ENCODE measurements around the gene CHMP1B. TPM values are rescaled to one million over a fixed set of nuclear protein-coding genes. Genes with fewer than 3 reads are reported as not detected.
A peak's percentile ranks its signal among the peaks of the same experiment; 100 is the strongest.

The CHMP1B gene
- total RNA-seq, 4 donors from 2014 or later = 75.4 to 99.5 (median 85.9) TPM

GRCh38 chr18:11872479-11873136, 21.4 kb downstream of the CHMP1B start:
- Histone ChIP-seq H3K27me3 (no peaks in the 10 kb centered on the region), H3K9me3 (no peaks in the 10 kb centered on the region), H3K27ac (no peak overlapping the region), H3K4me1 (no peaks in the 10 kb centered on the region), H3K36me3 (no peaks in the 10 kb centered on the region), H3K4me3 (replicated peaks in 1 of 3) (no peak overlapping the region)
- intact Hi-C loops (cut with DNase I) = loop anchor here (10.0 kb wide), 1 partner anchor 138 kb away; no protein-coding TSS in a partner anchor
- DNase-seq = peak; percentile 38 to 53
- WGBS, 2 donors = 70 to 78% methylated on average over 13 of the region's 13 CpGs
- peak in 4 of 6 experiments; percentile 42 to 64 (median 56) for TF ChIP-seq CTCF (IDR thresholded peaks at IDR 0.05)
- no peak for TF ChIP-seq POLR2A (IDR thresholded peaks at IDR 0.05)

- DNase-seq = peak; percentile 28 to 33
- Histone ChIP-seq H3K9me3 (no peaks in the 10 kb centered on the region), H3K4me1 (no peaks in the 10 kb centered on the region), H3K27ac (no peak overlapping the region), H3K27me3 (no peaks in the 10 kb centered on the region), H3K4me3 (replicated peaks in 1 of 3) (no peak overlapping the region), H3K36me3 (no peaks in the 10 kb centered on the region)
- TF ChIP-seq POLR2A (IDR thresholded peaks at IDR 0.05) = no peak
- no peak for TF ChIP-seq CTCF (IDR thresholded peaks at IDR 0.05)
- intact Hi-C loops (cut with DNase I) = loop anchor here (10.0 kb wide), 1 partner anchor 139 kb away; no protein-coding TSS in a partner anchor
- WGBS, 2 donors = 71 to 90% methylated on average over 12 of the region's 15 CpGs
Measured at GRCh38 chr18:11873670-11874340, 22.6 kb downstream of the CHMP1B start.

- intact Hi-C loops (cut with DNase I) = loop anchor here (10.0 kb wide), 1 partner anchor 140 kb away; no protein-coding TSS in a partner anchor
- Histone ChIP-seq H3K27me3 (no peaks in the 10 kb centered on the region), H3K9me3 (no peaks in the 10 kb centered on the region), H3K27ac (no peak overlapping the region), H3K4me1 (no peaks in the 10 kb centered on the region), H3K4me3 (replicated peaks in 1 of 3) (no peak overlapping the region), H3K36me3 (no peaks in the 10 kb centered on the region)
- TF ChIP-seq POLR2A (IDR thresholded peaks at IDR 0.05) = no peak
- TF ChIP-seq CTCF (IDR thresholded peaks at IDR 0.05) = no peak
- WGBS, 2 donors = 84 to 90% methylated on average over 7 to 8 of the region's 8 CpGs
- no peak for DNase-seq
Measured at GRCh38 chr18:11874676-11875075, 23.5 kb downstream of the CHMP1B start.

- 83% methylated on average over 10 of the region's 10 CpGs for WGBS, 2 donors
- H3K27me3 ChIP-seq = no peaks in the 10 kb centered on the region
Measured at GRCh38 chr18:11877497-11878135, 26.4 kb downstream of the CHMP1B start.

More at GRCh38 chr18:11877497-11878135, 26.4 kb downstream of the CHMP1B start:
- no peak for DNase-seq
- H3K27ac ChIP-seq = no peak overlapping the region
- TF ChIP-seq CTCF (IDR thresholded peaks at IDR 0.05) (no peak), POLR2A (IDR thresholded peaks at IDR 0.05) (no peak)
- no peaks in the 10 kb centered on the region for H3K9me3 ChIP-seq
- no peak overlapping the region for H3K4me3 ChIP-seq (replicated peaks in 1 of 3)
- H3K36me3 ChIP-seq = no peaks in the 10 kb centered on the region
- H3K4me1 ChIP-seq = peaks cover 0 to 12% of the 10 kb centered on the region in 2 donors
- intact Hi-C loops (cut with DNase I) = loop anchor here (10.0 kb wide), 1 partner anchor 143 kb away; no protein-coding TSS in a partner anchor
